HG03060 (cell line): ENCODE results near the gene HLA-DPB1.

Source experiments
- ATAC-seq: cut with Tn5 transposase; IDR thresholded peaks from one replicate; pipeline ENCODE4 v1.9.1; 2021; ENCODE audit warnings: low read depth, moderate number of reproducible peaks; ENCODE audit not compliant: unreplicated experiment

The HLA-DPB1 gene

DNA sequence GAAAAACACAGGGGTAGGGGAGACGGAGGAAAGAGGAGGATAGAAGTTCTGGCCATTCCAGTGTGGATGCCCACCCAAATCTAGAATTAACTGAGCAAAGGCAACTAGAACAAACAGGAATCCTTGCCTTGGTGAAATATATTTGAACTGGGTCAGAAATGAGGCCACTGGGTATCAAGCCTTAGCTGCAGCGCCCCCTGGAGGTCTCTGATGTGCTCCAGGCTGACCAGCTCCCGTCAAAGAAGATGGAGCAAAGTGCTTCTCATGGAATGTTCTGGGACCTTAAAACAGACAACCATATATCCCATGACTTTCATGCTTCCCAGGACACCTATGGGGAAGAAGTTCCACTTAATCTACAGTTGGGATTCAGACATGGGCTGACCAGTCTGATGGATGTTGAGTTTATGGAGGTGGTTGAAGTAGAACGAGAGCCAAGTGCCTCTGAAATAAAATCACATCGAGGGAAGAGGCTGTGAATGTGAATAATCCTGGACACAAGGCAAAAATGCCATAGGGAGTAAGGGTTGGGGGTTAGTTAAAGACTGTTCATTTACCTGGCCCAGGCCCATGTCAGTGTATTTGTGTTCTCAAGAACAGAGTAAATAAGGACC is 50.4 kb downstream of the HLA-DPB1 start:
- no peak for ATAC-seq

DNA sequence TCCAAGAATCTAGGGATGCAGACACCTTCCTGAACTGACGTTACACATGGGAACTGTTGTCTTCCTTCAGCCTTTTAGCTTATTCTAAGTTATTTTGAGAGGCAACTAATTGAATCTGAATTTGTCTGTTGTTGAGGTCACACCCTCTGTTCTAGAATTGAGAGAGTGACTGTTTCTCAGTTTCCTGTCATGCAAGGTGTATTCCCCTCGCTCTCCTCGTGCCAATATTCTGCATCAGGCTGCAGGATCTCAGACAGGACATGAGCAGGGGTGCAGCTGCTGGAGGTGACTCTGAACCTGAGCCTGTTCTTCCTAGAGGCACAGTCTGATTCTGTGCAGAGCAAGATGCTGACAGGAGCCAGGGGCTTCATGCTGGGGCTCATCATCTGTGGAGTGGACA is 52.5 kb downstream of the HLA-DPB1 start:
- ATAC-seq = no peak

DNA sequence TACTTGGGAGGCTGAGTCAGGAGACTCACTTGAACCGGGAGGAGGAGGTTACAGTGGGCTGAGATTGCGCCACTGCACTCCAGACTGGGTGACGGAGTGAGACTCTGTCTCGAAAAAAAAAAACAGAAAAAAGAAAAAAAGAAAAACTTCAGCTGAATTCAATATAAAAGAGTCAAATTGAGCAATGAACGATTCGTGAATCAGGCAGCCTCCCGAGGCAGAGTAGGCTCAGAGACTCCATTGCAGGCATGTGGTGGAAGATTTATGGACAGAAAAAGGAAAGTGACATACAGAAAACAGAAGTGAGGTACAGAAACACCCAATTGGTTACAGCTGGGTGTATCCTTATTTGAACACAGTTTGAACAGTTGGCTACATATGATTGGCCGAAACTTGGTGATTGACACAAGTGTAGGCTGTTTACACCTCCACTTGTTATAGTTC is 56.3 kb downstream of the HLA-DPB1 start:
- ATAC-seq = no peak

GRCh38 chr6:33136310-33136900 is 60.6 kb downstream of the HLA-DPB1 start:
- no peak for ATAC-seq
